Dedifferentiated amniotic fluid mesenchymal stem cell (primary cell): Measurements from ENCODE around the gene CYB5RL.
A peak's percentile ranks its signal among the peaks of the same experiment; 100 is the strongest.
"Not testable (repeated sequence)": the region's sequence is repeated elsewhere in the genome, so short reads cannot be mapped to it uniquely, and the experiment has no call there.

ENCODE experiments used
- DNase-seq: peaks from one replicate; pipeline ENCODE4 v3.0.0-alpha.2; 2016; ENCODE audit errors: extremely low spot score

Gene CYB5RL

GRCh38 chr1:54199765-54200518 is at the start of gene CYB5RL, which contains the start of gene MRPL37:
Gene CYB5RL (minus strand): TSS chr1:54200030. CDS start chr1:54195616, 4,414 bp downstream.
Gene MRPL37 (plus strand): TSS chr1:54200167. CDS start chr1:54200244, 77 bp downstream.
- DNase-seq, result peak; percentile 93

GRCh38 chr1:54248966-54249365 is 49.1 kb upstream of the CYB5RL start:
- no peak for DNase-seq

- no peak for DNase-seq
Observed at GRCh38 chr1:54247863-54248515, 48.2 kb upstream of the CYB5RL start.

GRCh38 chr1:54246116-54246721 is 46.4 kb upstream of the CYB5RL start:
- DNase-seq, result no peak

GRCh38 chr1:54245501-54245900 is 45.7 kb upstream of the CYB5RL start:
- no peak for DNase-seq

GRCh38 chr1:54244655-54245054 is 44.8 kb upstream of the CYB5RL start:
- DNase-seq, result no peak

- no peak for DNase-seq
Observed at GRCh38 chr1:54243022-54243421, 43.2 kb upstream of the CYB5RL start.

GRCh38 chr1:54241364-54241763 is 41.5 kb upstream of the CYB5RL start:
- DNase-seq, result no peak

GRCh38 chr1:54240741-54241335 is 41.0 kb upstream of the CYB5RL start:
- no peak for DNase-seq

- DNase-seq, result no peak
Observed at GRCh38 chr1:54239631-54240031, 39.8 kb upstream of the CYB5RL start.

- no peak for DNase-seq
Observed at GRCh38 chr1:54239035-54239383, 39.2 kb upstream of the CYB5RL start.

- no peak for DNase-seq
Observed at GRCh38 chr1:54238353-54239034, 38.7 kb upstream of the CYB5RL start.

GRCh38 chr1:54237586-54237985 is 37.8 kb upstream of the CYB5RL start:
- no peak for DNase-seq

- no peak for DNase-seq
Observed at GRCh38 chr1:54234284-54234683, 34.5 kb upstream of the CYB5RL start.

- not testable (repeated sequence) for DNase-seq
Observed at GRCh38 chr1:54233196-54233595, 33.4 kb upstream of the CYB5RL start.

- DNase-seq, result no peak
Observed at GRCh38 chr1:54230507-54231339, 30.9 kb upstream of the CYB5RL start.

GRCh38 chr1:54229281-54229891 is 29.6 kb upstream of the CYB5RL start:
- no peak for DNase-seq

- DNase-seq, result no peak
Observed at GRCh38 chr1:54228638-54229079, 28.8 kb upstream of the CYB5RL start.

- DNase-seq, result no peak
Observed at GRCh38 chr1:54227891-54228310, 28.1 kb upstream of the CYB5RL start.

- DNase-seq, result no peak
Observed at GRCh38 chr1:54227091-54227602, 27.3 kb upstream of the CYB5RL start.
